Smooth muscle cell of the coronary artery (primary cell): Measurements from ENCODE around the gene MED6. TPM values are rescaled to one million over a fixed set of nuclear protein-coding genes. Genes with fewer than 3 reads are reported as not detected.

Experiments used
- total RNA-seq: library from RNA; depleted of rRNA; stranded (reverse); fragments of >200 nt; gene quantifications from 2 replicates; pipeline ENCODE4 v1.2.3, GENCODE V29; 2014; ENCODE audit warnings: low replicate concordance

Gene MED6, protein sequence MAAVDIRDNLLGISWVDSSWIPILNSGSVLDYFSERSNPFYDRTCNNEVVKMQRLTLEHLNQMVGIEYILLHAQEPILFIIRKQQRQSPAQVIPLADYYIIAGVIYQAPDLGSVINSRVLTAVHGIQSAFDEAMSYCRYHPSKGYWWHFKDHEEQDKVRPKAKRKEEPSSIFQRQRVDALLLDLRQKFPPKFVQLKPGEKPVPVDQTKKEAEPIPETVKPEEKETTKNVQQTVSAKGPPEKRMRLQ
- total RNA-seq: 12.4 and 17.3 TPM in 2 replicates

GRCh38 chr14:70600382-70601157 is at the start of gene MED6:
Gene MED6 (minus strand): TSS chr14:70600655. CDS start chr14:70600637, 18 bp downstream.

DNA sequence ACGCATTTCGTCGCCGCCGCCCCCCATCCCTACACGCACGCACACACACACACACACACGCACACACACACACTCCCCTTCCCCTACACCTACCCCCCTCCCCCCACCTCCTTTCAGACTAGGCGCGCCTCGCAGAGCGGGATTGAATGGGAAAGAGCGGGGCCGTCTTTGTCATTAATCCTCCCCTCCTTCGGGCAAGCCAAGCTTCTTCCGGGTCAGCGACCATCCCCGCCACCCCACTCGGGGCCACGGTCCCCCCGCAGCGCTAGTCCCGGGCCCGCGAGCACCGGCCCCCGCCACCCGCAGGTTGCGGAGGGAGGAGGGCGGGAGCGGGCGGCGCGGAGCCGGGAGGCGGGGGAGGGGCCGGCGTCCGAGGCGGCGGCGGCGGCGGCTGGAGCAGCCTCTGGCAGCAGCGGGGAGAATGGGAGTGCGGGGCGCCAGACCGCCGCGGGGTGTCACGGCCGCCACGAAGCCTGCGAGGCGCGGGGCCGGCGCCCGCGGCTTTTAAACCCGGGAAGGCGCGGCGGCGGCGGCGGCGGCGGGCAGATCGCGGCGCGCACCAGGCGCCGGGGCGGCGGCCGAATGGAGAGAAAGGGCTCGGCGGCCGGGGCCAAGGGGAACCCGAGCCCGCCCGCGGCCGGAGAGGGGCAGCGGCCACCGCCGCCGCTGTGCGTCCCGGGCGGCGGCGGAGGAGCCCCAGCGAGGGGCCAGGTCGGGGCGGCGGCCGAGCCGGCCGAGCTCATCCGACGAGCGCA is 41.3 kb upstream of the MED6 start, which contains the start of gene TTC9:
TTC9 (plus strand) TSS at position 369 of the 755 bp plus-strand sequence; CDS start at position 583, 214 bp downstream.

GRCh38 chr14:70534904-70535303 is 65.6 kb downstream of the MED6 start, which contains the start of gene ADAM20:
Gene ADAM20 (minus strand): TSS chr14:70535004. CDS start chr14:70524757, 10,247 bp downstream.

Other genes starting within 250 kb of the MED6 start
- gene COX16, start 241.0 kb downstream of the MED6 start, total RNA-seq: 15.1 and 38.2 TPM in 2 replicates
- gene SYNJ2BP, start 183.6 kb downstream of the MED6 start, total RNA-seq: 6.7 and 15.6 TPM in 2 replicates
- 0.23 and 0.75 TPM in 2 replicates for gene ADAM21, start 148.5 kb downstream of the MED6 start, total RNA-seq
- gene ADAM20, start 65.7 kb downstream of the MED6 start, total RNA-seq: 0.68 and 2.2 TPM in 2 replicates
- 0.23 TPM in 2 replicates for gene TTC9, start 41.3 kb upstream of the MED6 start, total RNA-seq
- gene MAP3K9, start 208.9 kb upstream of the MED6 start, total RNA-seq: under 0.01 and 0.08 TPM in 2 replicates